ENCODE data around the gene CALU.

GRCh38 chr7:128744366-128744905 is 5.3 kb downstream of the CALU start:
- TF ChIP-seq CTCF (IDR thresholded peaks at IDR 0.05) (no peak), POLR2A (IDR thresholded peaks at IDR 0.05) (no peak), POLR2AphosphoS5 (IDR thresholded peaks at IDR 0.05) (no peak), EP300 (IDR thresholded peaks at IDR 0.05) (no peak)
